HG03378 (cell line): ENCODE data around the gene HEXIM1.

ENCODE experiments used
- ATAC-seq: cut with Tn5 transposase; IDR thresholded peaks from one replicate; pipeline ENCODE4 v1.9.1; 2021; ENCODE audit warnings: mild to moderate bottlenecking, moderate library complexity; ENCODE audit not compliant: unreplicated experiment

HEXIM1 gene

GRCh38 chr17:45168991-45169752, 20.9 kb downstream of the HEXIM1 start:
- no peak for ATAC-seq

- ATAC-seq = no peak
Observed at GRCh38 chr17:45170280-45170930, 22.1 kb downstream of the HEXIM1 start.

GRCh38 chr17:45170931-45171337, 22.7 kb downstream of the HEXIM1 start:
- ATAC-seq = no peak

GRCh38 chr17:45171338-45172231, 23.3 kb downstream of the HEXIM1 start:
- no peak for ATAC-seq

GRCh38 chr17:45172232-45172540, 23.9 kb downstream of the HEXIM1 start:
- ATAC-seq = no peak

- ATAC-seq = no peak
Observed at GRCh38 chr17:45172541-45173286, 24.4 kb downstream of the HEXIM1 start.

GRCh38 chr17:45175759-45176115, 27.5 kb downstream of the HEXIM1 start:
- no peak for ATAC-seq

- ATAC-seq = no peak
Observed at GRCh38 chr17:45177563-45177962, 29.3 kb downstream of the HEXIM1 start.

- no peak for ATAC-seq
Observed at GRCh38 chr17:45184144-45184543, 35.9 kb downstream of the HEXIM1 start.

GRCh38 chr17:45186801-45187354, 38.6 kb downstream of the HEXIM1 start:
- no peak for ATAC-seq

- ATAC-seq = no peak
Observed at GRCh38 chr17:45189009-45189408, 40.7 kb downstream of the HEXIM1 start.

- ATAC-seq = no peak
Observed at GRCh38 chr17:45190503-45191255, 42.4 kb downstream of the HEXIM1 start.

- ATAC-seq = no peak
Observed at GRCh38 chr17:45195424-45195823, 47.1 kb downstream of the HEXIM1 start.

- ATAC-seq = no peak
Observed at GRCh38 chr17:45197108-45197507, 48.8 kb downstream of the HEXIM1 start.

GRCh38 chr17:45197555-45198334, 49.5 kb downstream of the HEXIM1 start:
- ATAC-seq = no peak

- no peak for ATAC-seq
Observed at GRCh38 chr17:45200701-45201100, 52.4 kb downstream of the HEXIM1 start.

GRCh38 chr17:45201457-45201856, 53.2 kb downstream of the HEXIM1 start:
- no peak for ATAC-seq
